Measurements from ENCODE around the gene ADGRE2. TPM values are rescaled to one million over a fixed set of nuclear protein-coding genes. Genes with fewer than 3 reads are reported as not detected.
"Not testable (repeated sequence)": the region's sequence is repeated elsewhere in the genome, so short reads cannot be mapped to it uniquely, and the experiment has no call there.

ADGRE2 gene
- total RNA-seq, 1 donor from 2014 or later = 0.63 TPM

DNA sequence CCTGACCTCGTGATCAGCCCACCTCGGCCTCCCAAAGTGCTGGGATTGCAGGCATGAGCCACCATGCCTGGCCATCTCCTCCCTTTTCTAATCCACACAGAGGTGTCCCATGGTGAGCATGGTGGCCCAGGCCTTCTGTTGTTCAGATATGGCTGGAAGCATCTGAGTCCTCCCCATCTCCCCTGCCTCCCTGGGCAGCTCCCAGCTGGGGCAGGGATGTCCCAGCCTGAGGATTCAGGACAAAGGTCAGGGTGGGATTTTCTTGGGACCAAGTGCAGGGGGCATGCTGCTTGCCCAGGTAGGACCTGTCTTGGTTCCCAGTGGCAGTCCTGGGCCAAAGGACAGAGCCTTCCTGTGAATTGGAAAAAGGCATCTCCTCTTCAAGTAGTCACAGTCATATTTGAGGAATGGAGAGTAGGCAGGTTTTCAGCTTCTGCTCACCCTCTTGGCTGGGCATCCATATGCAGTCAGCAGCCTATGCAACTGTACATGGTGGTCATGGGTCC is 10.8 kb downstream of the ADGRE2 start:
- H3K27me3 ChIP-seq (ENCODE audit: low read depth) = peaks cover 35% of the 10 kb centered on the region
- no peak overlapping the region for H3K4me3 ChIP-seq
- no peak for DNase-seq
- no peaks in the 10 kb centered on the region for H3K36me3 ChIP-seq
- no peaks in the 10 kb centered on the region for H3K4me1 ChIP-seq
- peaks cover 6% of the 10 kb centered on the region for H3K9me3 ChIP-seq (replicated peaks)
- intact Hi-C loops (cut with micrococcal nuclease) = no loop called here
- TF ChIP-seq, protein P1, sequence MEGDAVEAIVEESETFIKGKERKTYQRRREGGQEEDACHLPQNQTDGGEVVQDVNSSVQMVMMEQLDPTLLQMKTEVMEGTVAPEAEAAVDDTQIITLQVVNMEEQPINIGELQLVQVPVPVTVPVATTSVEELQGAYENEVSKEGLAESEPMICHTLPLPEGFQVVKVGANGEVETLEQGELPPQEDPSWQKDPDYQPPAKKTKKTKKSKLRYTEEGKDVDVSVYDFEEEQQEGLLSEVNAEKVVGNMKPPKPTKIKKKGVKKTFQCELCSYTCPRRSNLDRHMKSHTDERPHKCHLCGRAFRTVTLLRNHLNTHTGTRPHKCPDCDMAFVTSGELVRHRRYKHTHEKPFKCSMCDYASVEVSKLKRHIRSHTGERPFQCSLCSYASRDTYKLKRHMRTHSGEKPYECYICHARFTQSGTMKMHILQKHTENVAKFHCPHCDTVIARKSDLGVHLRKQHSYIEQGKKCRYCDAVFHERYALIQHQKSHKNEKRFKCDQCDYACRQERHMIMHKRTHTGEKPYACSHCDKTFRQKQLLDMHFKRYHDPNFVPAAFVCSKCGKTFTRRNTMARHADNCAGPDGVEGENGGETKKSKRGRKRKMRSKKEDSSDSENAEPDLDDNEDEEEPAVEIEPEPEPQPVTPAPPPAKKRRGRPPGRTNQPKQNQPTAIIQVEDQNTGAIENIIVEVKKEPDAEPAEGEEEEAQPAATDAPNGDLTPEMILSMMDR (IDR thresholded peaks at IDR 0.05; ENCODE audit: borderline replicate concordance) = no peak
- no peak overlapping the region for H3K27ac ChIP-seq (replicated peaks)

DNA sequence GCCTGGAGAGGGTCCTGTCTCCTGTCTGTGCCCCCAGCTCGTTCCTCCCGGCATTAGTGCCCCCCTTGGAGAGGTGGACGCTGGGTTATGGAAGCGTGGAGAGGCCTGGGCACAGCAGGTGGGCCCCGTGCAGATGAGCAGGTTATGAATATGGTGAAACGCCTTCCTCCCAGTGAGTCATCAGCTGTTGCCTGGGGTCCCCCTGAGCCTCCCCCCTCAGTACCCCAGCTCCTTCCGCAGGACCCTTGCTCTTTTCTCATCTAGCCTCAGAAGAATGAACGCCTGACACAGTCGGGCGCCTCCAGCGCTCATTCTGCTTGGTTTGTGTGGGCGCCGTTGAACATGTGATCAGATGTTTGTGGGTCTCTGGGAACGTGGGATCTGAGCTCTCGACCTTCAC is 12.5 kb downstream of the ADGRE2 start:
- H3K27me3 ChIP-seq (ENCODE audit: low read depth) = peaks cover 35% of the 10 kb centered on the region
- DNase-seq; H3K36me3 ChIP-seq; H3K27ac ChIP-seq (replicated peaks); intact Hi-C loops (cut with micrococcal nuclease); H3K4me3 ChIP-seq; H3K4me1 ChIP-seq: not testable (repeated sequence)
- peaks cover 12% of the 10 kb centered on the region for H3K9me3 ChIP-seq (replicated peaks)

DNA sequence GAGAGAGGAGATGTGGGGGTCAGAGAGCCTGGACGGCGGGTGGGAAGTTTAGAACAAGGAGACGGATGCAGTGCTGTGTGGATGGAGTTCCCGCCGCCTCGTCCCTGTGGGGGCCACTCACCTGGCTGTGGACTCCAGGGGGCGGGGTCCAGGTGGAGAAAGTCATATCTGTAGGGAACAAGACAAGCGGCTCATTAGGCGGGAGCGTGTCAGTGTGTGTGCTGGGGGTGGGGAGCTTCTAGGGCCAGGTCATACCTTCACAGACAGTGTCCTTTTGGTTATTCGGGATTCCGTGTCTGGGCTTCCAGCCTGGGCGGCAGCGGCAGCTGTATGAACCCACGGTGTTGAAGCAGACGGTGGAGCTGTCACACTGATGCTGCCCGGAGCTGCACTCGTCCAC is 13.0 kb downstream of the ADGRE2 start:
- DNase-seq; H3K36me3 ChIP-seq; intact Hi-C loops (cut with micrococcal nuclease); H3K27ac ChIP-seq (replicated peaks); H3K4me3 ChIP-seq; H3K4me1 ChIP-seq: not testable (repeated sequence)
- peaks cover 12% of the 10 kb centered on the region for H3K9me3 ChIP-seq (replicated peaks)
- peaks cover 35% of the 10 kb centered on the region for H3K27me3 ChIP-seq (ENCODE audit: low read depth)

DNA sequence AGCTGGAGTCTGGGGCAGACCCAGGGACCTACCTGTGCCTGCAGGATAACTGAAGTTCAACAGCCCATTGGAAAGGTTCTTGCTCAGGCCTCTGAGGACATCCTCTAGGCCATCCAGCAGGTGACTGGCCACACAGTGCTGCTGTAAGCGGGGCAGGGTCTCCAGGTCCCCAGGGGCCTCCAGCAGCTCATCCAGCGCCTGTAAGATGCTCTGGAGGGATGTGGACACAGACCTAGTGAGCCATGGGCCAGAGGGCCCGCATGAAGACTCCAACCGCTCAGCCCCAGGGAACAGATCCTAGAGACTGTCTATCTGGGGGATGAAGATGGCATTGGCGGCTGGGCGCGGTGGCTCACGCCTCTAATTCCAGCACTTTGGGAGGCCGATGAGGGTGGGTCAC is 14.0 kb downstream of the ADGRE2 start:
- TF ChIP-seq, protein P1 (IDR thresholded peaks at IDR 0.05; ENCODE audit: borderline replicate concordance) = no peak
- no peak overlapping the region for H3K27ac ChIP-seq (replicated peaks)
- H3K27me3 ChIP-seq (ENCODE audit: low read depth) = peaks cover 32% of the 10 kb centered on the region
- no peaks in the 10 kb centered on the region for H3K36me3 ChIP-seq
- intact Hi-C loops (cut with micrococcal nuclease) = no loop called here
- no peak overlapping the region for H3K4me3 ChIP-seq
- peaks cover 12% of the 10 kb centered on the region for H3K9me3 ChIP-seq (replicated peaks)
- DNase-seq = no peak
- no peaks in the 10 kb centered on the region for H3K4me1 ChIP-seq

DNA sequence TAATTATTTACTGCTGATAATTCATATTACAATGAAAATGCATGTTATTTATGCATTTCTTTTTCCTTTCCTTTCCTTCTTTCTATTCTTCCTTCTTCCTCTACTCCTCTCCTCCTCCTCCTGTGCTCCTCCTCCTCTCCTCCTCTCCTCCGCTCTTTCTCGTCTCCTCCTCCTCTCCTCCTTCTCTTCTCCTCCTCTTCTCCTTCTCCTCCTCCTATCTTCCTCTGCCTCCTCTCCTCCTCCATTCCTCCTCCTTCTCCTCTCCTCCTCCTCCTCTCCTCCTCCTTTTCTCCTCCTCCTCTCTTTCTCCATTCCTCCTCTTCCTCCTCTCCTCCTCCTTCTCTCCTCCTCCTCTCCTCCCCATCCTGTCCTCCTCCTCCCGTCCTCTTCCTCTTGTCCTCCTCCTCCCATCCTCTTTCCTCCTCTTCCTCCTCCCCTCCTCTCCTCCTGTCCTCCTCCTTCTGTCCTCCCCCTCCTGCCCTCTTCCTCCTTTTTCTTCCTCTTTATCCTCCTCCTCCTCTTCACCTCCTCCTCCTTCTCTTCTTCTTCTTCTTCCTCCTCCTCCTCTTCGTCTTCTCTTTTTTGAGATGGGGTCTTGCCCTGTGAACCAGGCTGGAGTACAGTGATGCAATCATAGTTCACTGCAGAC is 14.7 kb downstream of the ADGRE2 start:
- peaks cover 12% of the 10 kb centered on the region for H3K9me3 ChIP-seq (replicated peaks)
- H3K4me3 ChIP-seq = no peak overlapping the region
- no peaks in the 10 kb centered on the region for H3K4me1 ChIP-seq
- TF ChIP-seq, protein P1 (IDR thresholded peaks at IDR 0.05; ENCODE audit: borderline replicate concordance) = no peak
- H3K27ac ChIP-seq (replicated peaks) = no peak overlapping the region
- intact Hi-C loops (cut with micrococcal nuclease) = no loop called here
- H3K27me3 ChIP-seq (ENCODE audit: low read depth) = peaks cover 26% of the 10 kb centered on the region
- no peaks in the 10 kb centered on the region for H3K36me3 ChIP-seq
- no peak for DNase-seq

DNA sequence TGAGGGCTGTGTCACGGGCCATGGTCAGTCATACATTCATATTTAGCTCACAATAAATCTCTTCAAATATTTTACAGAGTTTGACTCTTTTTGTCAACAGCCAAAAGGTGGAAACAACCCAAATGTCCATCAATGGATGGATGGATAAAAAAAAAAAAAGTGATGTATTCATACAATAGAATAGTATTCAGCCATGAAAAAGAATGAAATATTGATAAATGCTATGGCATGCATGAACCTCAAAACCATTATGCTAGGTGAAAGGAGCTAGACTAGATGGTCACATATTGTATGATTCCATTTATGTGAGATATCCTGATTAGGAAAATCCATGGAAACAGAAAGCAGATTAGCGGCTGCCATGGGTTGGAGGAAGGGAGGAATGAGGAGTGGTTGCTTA is 16.2 kb downstream of the ADGRE2 start:
- no peak overlapping the region for H3K27ac ChIP-seq (replicated peaks)
- H3K27me3 ChIP-seq (ENCODE audit: low read depth) = peaks cover 12% of the 10 kb centered on the region
- no peaks in the 10 kb centered on the region for H3K36me3 ChIP-seq
- intact Hi-C loops (cut with micrococcal nuclease) = no loop called here
- peaks cover 19% of the 10 kb centered on the region for H3K9me3 ChIP-seq (replicated peaks)
- no peaks in the 10 kb centered on the region for H3K4me1 ChIP-seq
- no peak for DNase-seq
- H3K4me3 ChIP-seq = no peak overlapping the region
- TF ChIP-seq, protein P1 (IDR thresholded peaks at IDR 0.05; ENCODE audit: borderline replicate concordance) = no peak

All from left ventricle myocardium inferior (tissue), 1 donor.